GM23248 (cell line): ENCODE measurements around the gene AKR1D1. TPM values are rescaled to one million over a fixed set of nuclear protein-coding genes. Genes with fewer than 3 reads are reported as not detected.

ENCODE experiments used
- DNase-seq: peaks from one replicate; pipeline ENCODE4 v3.0.0-alpha.2; 2015
- H2AFZ ChIP-seq: fragments of 200-600 bp; sonication (generic); 2 replicates; pipeline ENCODE4 v1.6.1; 2016; ENCODE audit warnings: antibody characterized with exemption
- H3F3A ChIP-seq: fragments of 200-600 bp; sonication (generic); 2 replicates; pipeline ENCODE4 v1.6.1; 2016; ENCODE audit warnings: mild to moderate bottlenecking, antibody characterized with exemption, mixed run types; ENCODE audit not compliant: insufficient read depth
- H3K27ac ChIP-seq: fragments of 200-600 bp; sonication (generic); 2 replicates; pipeline ENCODE4 v1.5.1; 2016; ENCODE audit warnings: mild to moderate bottlenecking
- H3K27me3 ChIP-seq: fragments of 200-600 bp; sonication (generic); replicated peaks from 2 replicates; pipeline ENCODE4 v1.6.1; 2016; ENCODE audit warnings: mild to moderate bottlenecking; ENCODE audit not compliant: insufficient read depth
- H3K36me3 ChIP-seq: fragments of 200-600 bp; sonication (generic); 2 replicates; pipeline ENCODE4 v1.6.1; 2016; ENCODE audit warnings: low read depth, mild to moderate bottlenecking
- H3K4me1 ChIP-seq: fragments of 200-600 bp; sonication (generic); 2 replicates; pipeline ENCODE4 v1.6.1; 2016; ENCODE audit warnings: mild to moderate bottlenecking; ENCODE audit not compliant: insufficient read depth
- H3K4me2 ChIP-seq: fragments of 200-600 bp; sonication (generic); one replicate; pipeline ENCODE4 v1.6.1; 2016; ENCODE audit warnings: mild to moderate bottlenecking; ENCODE audit not compliant: unreplicated experiment
- H3K4me3 ChIP-seq: fragments of 200-600 bp; sonication (generic); 2 replicates; pipeline ENCODE4 v1.5.1; 2016; ENCODE audit warnings: mild to moderate bottlenecking
- H3K79me2 ChIP-seq: fragments of 200-600 bp; sonication (generic); 2 replicates; pipeline ENCODE4 v1.6.1; 2016; ENCODE audit warnings: mild to moderate bottlenecking; ENCODE audit not compliant: insufficient read depth
- H3K9ac ChIP-seq: fragments of 200-600 bp; sonication (generic); 2 replicates; pipeline ENCODE4 v1.6.1; 2016; ENCODE audit warnings: mild to moderate bottlenecking
- H3K9me2 ChIP-seq: fragments of 200-600 bp; sonication (generic); 2 replicates; pipeline ENCODE4 v1.6.1; 2016; ENCODE audit warnings: mixed run types, mild to moderate bottlenecking, moderate library complexity; ENCODE audit not compliant: insufficient read depth
- H3K9me3 ChIP-seq: fragments of 200-600 bp; sonication (generic); one replicate; pipeline ENCODE4 v1.6.1; 2017; ENCODE audit warnings: low read depth
- H4K20me1 ChIP-seq: fragments of 200-600 bp; sonication (generic); 2 replicates; pipeline ENCODE4 v1.6.0; 2016; ENCODE audit not compliant: insufficient read depth
- EZH2 ChIP-seq: fragments of 200-600 bp; sonication (generic); IDR thresholded peaks from 2 replicates; pipeline ENCODE4 v1.6.1; 2018; ENCODE audit warnings: antibody characterized with exemption, mild to moderate bottlenecking; ENCODE audit not compliant: insufficient read depth, poor library complexity, severe bottlenecking
- EZH2phosphoT487 ChIP-seq: fragments of 200-600 bp; sonication (generic); IDR thresholded peaks from 2 replicates; pipeline ENCODE4 v1.6.1; 2018; ENCODE audit warnings: antibody characterized with exemption, moderate library complexity, mild to moderate bottlenecking, low read depth; ENCODE audit not compliant: insufficient read depth
- WGBS, 2 experiments: methylation state at CpG; one replicate each; pipeline ENCODE4 v1.1.6; 2015 to 2017; ENCODE audit warnings: low lambda C conversion rate in 2 of 2, low coverage in 1 of 2; ENCODE audit errors: missing lambda C conversion rate in 2 of 2; 5-methylcytosine and 5-hydroxymethylcytosine counted together
- in situ Hi-C: fragments of 300-500 bp; cut with MboI; formaldehyde crosslinking; loops from 2 replicates; pipeline ENCODE4 v1.15.0; 2020
- polyA plus RNA-seq: library from polyadenylated mRNA; unstranded; fragments of >200 nt; fragmentation: Nextera tagmentation; extraction: Ambion mirVana; gene quantifications from 2 replicates; pipeline ENCODE4 v1.2.1, GENCODE V29; 2016
- total RNA-seq: library from RNA; depleted of rRNA; stranded (reverse); fragments of >200 nt; shearing (Covaris generic); gene quantifications from 2 replicates; pipeline ENCODE4 v1.2.3, GENCODE V29; 2014

AKR1D1 gene
- total and polyA plus RNA-seq, 2 experiments from 2014 or later, result not detected

- Histone ChIP-seq H3K79me2 (no peaks in the 10 kb centered on the region), H3K9me3 (no peaks in the 10 kb centered on the region), H3K4me2 (no peak overlapping the region), H3K4me3 (no peak overlapping the region), H3K9ac (no peak overlapping the region), H3F3A (peaks cover 11% of the 10 kb centered on the region), H4K20me1 (no peaks in the 10 kb centered on the region), H3K4me1 (peaks cover 7% of the 10 kb centered on the region; the same call in 1 of the 2 replicates), H3K27me3 (no peaks in the 10 kb centered on the region), H2AFZ (no peak overlapping the region), H3K36me3 (no peaks in the 10 kb centered on the region), H3K27ac (no peak overlapping the region), H3K9me2 (no peaks in the 10 kb centered on the region)
- WGBS, 2 experiments, result 7 to 26% methylated on average over 2 of the region's 2 CpGs
- TF ChIP-seq EZH2 (no peak), EZH2phosphoT487 (no peak)
- DNase-seq, result no peak
- in situ Hi-C loops, result no loop called here
Observed at GRCh38 chr7:138126928-138127327, 50.7 kb downstream of the AKR1D1 start.

GRCh38 chr7:138127996-138128395 lies 51.7 kb downstream of the AKR1D1 start:
- no peaks in the 10 kb centered on the region for H4K20me1 ChIP-seq
- no peaks in the 10 kb centered on the region for H3K79me2 ChIP-seq
- no peak overlapping the region for H3K4me3 ChIP-seq
- H3F3A ChIP-seq, result peaks cover 11% of the 10 kb centered on the region
- WGBS, 2 experiments, result 2 to 11% methylated on average over 2 of the region's 2 CpGs
- DNase-seq, result no peak
- H3K4me2 ChIP-seq, result no peak overlapping the region
- H3K9me2 ChIP-seq, result no peaks in the 10 kb centered on the region
- no peak overlapping the region for H3K27ac ChIP-seq
- no peaks in the 10 kb centered on the region for H3K27me3 ChIP-seq
- no peaks in the 10 kb centered on the region for H3K36me3 ChIP-seq
- H3K9ac ChIP-seq, result no peak overlapping the region
- H3K9me3 ChIP-seq, result no peaks in the 10 kb centered on the region
- no peak overlapping the region for H2AFZ ChIP-seq
- TF ChIP-seq EZH2phosphoT487 (no peak), EZH2 (no peak)
- H3K4me1 ChIP-seq, result peaks cover 7% of the 10 kb centered on the region; the same call in 1 of the 2 replicates
- in situ Hi-C loops, result no loop called here

DNA sequence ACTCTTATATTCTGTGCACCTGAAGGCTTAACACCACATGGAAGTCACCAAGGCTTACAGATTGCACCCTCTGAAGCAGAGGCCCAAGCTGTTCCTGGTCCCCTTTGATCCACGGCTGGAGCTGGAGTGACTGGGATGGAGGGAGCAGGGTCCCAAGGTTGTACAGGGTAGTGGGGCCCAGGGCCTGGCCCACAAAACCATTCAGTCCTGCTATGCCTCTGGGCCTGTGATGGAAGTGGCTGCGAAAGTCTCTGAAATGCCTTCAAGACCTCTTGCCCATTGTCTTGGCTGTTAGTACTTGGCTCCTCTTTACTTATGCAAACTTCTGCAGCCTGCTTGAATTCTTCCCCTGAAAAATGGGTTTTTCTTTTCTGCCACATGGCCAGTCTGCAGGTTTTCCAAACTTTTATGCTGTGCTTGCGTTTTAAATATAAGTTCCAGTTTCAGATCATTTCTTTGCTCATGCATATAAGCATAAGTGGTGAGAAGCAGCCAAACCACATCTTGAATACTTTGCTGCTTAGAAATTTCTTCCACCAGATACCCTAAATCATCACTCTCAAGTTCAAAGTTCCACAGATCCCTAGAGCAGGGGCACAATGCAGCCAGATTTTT lies 53.4 kb downstream of the AKR1D1 start:
- H2AFZ ChIP-seq, result no peak overlapping the region
- no peaks in the 10 kb centered on the region for H3K79me2 ChIP-seq
- 24 to 40% methylated on average over 3 of the region's 3 CpGs for WGBS, 2 experiments
- no peaks in the 10 kb centered on the region for H3K9me3 ChIP-seq
- H3K9me2 ChIP-seq, result no peaks in the 10 kb centered on the region
- H3K4me1 ChIP-seq, result peaks cover 7% of the 10 kb centered on the region; the same call in 1 of the 2 replicates
- H3K27ac ChIP-seq, result no peak overlapping the region
- no peaks in the 10 kb centered on the region for H4K20me1 ChIP-seq
- in situ Hi-C loops, result no loop called here
- no peak overlapping the region for H3K4me3 ChIP-seq
- no peaks in the 10 kb centered on the region for H3K36me3 ChIP-seq
- no peak for TF ChIP-seq EZH2phosphoT487
- no peak for TF ChIP-seq EZH2
- no peak overlapping the region for H3K4me2 ChIP-seq
- peaks cover 11% of the 10 kb centered on the region for H3F3A ChIP-seq
- no peaks in the 10 kb centered on the region for H3K27me3 ChIP-seq
- H3K9ac ChIP-seq, result no peak overlapping the region
- DNase-seq, result no peak

DNA sequence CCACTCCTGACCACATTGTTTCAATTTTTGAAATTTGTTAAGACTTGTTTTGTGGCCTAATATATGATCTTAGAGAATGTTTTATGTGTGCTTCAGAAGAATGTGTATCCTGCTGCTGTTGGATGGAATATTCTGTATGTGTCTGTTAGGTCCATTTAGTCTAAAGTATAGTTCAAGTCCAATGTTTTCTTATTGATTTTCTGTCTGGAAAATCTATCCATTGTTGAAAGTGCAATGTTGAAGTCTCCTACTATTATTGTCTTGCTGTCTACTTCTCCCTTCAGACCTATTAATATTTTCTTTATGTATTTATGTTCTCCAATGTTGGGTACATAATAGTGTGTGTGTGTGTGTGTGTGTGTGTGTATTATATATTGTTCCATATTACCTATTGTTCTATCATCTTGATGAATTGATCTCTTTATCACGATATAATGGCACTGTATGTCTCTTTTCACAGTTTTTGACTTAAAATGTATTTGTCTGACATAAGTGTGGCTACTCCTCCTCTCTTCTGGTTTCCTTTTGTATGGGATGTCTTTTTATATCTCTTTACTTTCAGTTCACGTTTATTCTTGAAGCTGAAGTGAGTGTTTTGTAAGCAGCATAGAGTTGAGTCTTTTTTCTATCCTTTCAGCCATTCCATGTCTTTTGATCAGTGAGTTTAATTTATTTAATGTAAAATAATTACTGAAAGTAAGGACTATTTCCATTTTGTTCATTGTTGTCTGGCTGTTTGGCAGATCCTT lies 61.3 kb downstream of the AKR1D1 start:
- in situ Hi-C loops, result no loop called here
- TF ChIP-seq EZH2 (no peak), EZH2phosphoT487 (no peak)
- Histone ChIP-seq H3K9me3 (no peaks in the 10 kb centered on the region), H3K79me2 (no peaks in the 10 kb centered on the region), H3K27ac (no peak overlapping the region), H3K4me3 (no peak overlapping the region), H3K9ac (no peak overlapping the region), H3K4me2 (no peak overlapping the region), H3K27me3 (no peaks in the 10 kb centered on the region), H3F3A (no peaks in the 10 kb centered on the region), H3K9me2 (no peaks in the 10 kb centered on the region), H2AFZ (no peak overlapping the region), H4K20me1 (no peaks in the 10 kb centered on the region), H3K4me1 (no peaks in the 10 kb centered on the region), H3K36me3 (no peaks in the 10 kb centered on the region)
- DNase-seq, result no peak
- WGBS, 2 experiments, result 2 to 8% methylated on average over 2 of the region's 2 CpGs

DNA sequence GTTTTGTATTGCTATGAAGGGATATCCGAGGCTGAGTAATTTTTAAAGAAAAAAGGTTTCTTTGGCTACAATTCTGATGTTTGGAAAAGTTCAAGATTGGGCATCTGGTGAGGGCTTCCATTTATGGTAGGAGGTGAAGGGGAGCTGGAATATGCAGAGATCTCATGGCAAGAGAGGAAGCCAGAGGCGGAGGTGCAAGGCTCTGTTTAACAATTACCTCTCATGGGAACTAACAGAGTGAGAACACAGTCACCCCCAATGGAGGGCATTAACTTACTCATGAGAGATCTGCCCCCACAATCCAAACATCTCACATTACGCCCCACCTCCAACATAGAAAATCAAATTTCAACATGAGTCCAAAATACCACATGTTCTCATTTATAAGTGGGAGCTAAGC lies 62.0 kb downstream of the AKR1D1 start:
- Histone ChIP-seq H3K9ac (no peak overlapping the region), H3K9me3 (no peaks in the 10 kb centered on the region), H3K27me3 (no peaks in the 10 kb centered on the region), H3K4me3 (no peak overlapping the region), H2AFZ (no peak overlapping the region), H3K4me2 (no peak overlapping the region), H3K36me3 (no peaks in the 10 kb centered on the region), H4K20me1 (no peaks in the 10 kb centered on the region), H3F3A (no peaks in the 10 kb centered on the region), H3K79me2 (no peaks in the 10 kb centered on the region), H3K27ac (no peak overlapping the region), H3K9me2 (no peaks in the 10 kb centered on the region), H3K4me1 (no peaks in the 10 kb centered on the region)
- in situ Hi-C loops, result no loop called here
- WGBS, 2 experiments, result 7 to 13% methylated on average over 3 of the region's 3 CpGs
- TF ChIP-seq EZH2phosphoT487, result no peak
- TF ChIP-seq EZH2, result no peak
- no peak for DNase-seq
